ENCODE data around the gene SCFD2. TPM values are rescaled to one million over a fixed set of nuclear protein-coding genes. Genes with fewer than 3 reads are reported as not detected.
"Not testable (repeated sequence)": the region's sequence is repeated elsewhere in the genome, so short reads cannot be mapped to it uniquely, and the experiment has no call there.

Gene SCFD2
- total and polyA plus RNA-seq, 7 experiments from 2014 or later: 13.4 to 32.8 (median 20.8) TPM

- H3K4me3 ChIP-seq (ENCODE audit: low read length); intact Hi-C loops (cut with micrococcal nuclease); H3K4me1 ChIP-seq (ENCODE audit: control insufficient read depth in 2 of 2, insufficient read depth in 2 of 2, low read length in 2 of 2); DNase-seq; H3K9me3 ChIP-seq (ENCODE audit: control insufficient read depth in 2 of 3, low read length in 3 of 3); H3K4me3 Mint-ChIP-seq; POLR2A ChIA-PET; H3K36me3 ChIP-seq (ENCODE audit: control insufficient read depth in 2 of 3, insufficient read depth in 3 of 3, low read length in 3 of 3); ATAC-seq; H3K27me3 Mint-ChIP-seq; H3K27me3 ChIP-seq (ENCODE audit: control insufficient read depth in 2 of 2, insufficient read depth in 2 of 2, low read length in 2 of 2); H3K27ac Mint-ChIP-seq; CTCF ChIA-PET; H3K27ac ChIP-seq (ENCODE audit: low read depth, low read length): not testable (repeated sequence)
- H3K4me1 Mint-ChIP-seq: peaks cover 0 to 15% (median 5%) of the 10 kb centered on the region in 7 donors
- H3K36me3 Mint-ChIP-seq: peaks cover 3 to 48% (median 31%) of the 10 kb centered on the region in 5 donors
- H3K9me3 Mint-ChIP-seq: peaks cover 0 to 17% (median 4%) of the 10 kb centered on the region in 11 donors
Measured at GRCh38 chr4:53237811-53238210, 128.1 kb downstream of the SCFD2 start.

DNA sequence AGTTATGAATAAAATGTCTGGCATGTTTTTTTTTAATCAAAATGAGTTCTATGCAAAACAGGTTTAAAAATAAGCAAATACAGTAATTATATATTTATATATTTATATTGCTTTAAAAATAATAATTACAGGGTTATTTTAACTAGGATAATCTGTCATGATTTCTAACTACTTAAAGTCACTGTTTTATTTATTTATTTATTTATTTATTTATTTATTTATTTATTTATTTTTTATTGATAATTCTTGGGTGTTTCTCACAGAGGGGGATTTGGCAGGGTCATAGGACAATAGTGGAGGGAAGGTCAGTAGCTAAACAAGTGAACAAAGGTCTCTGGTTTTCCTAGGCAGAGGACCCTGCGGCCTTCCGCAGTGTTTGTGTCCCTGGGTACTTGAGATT, 129.2 kb downstream of the SCFD2 start:
- intact Hi-C loops (cut with micrococcal nuclease); H3K9me3 ChIP-seq (ENCODE audit: control insufficient read depth in 2 of 3, low read length in 3 of 3); H3K27ac ChIP-seq (ENCODE audit: low read depth, low read length); H3K4me3 Mint-ChIP-seq; DNase-seq; H3K4me1 ChIP-seq (ENCODE audit: control insufficient read depth in 2 of 2, insufficient read depth in 2 of 2, low read length in 2 of 2); CTCF ChIA-PET; ATAC-seq; POLR2A ChIA-PET; H3K36me3 ChIP-seq (ENCODE audit: control insufficient read depth in 2 of 3, insufficient read depth in 3 of 3, low read length in 3 of 3); H3K4me3 ChIP-seq (ENCODE audit: low read length); H3K27ac Mint-ChIP-seq; H3K27me3 ChIP-seq (ENCODE audit: control insufficient read depth in 2 of 2, insufficient read depth in 2 of 2, low read length in 2 of 2); H3K27me3 Mint-ChIP-seq; H3K4me1 Mint-ChIP-seq: not testable (repeated sequence)
- H3K9me3 Mint-ChIP-seq: peaks cover 0 to 13% (median 3%) of the 10 kb centered on the region in 11 donors
- H3K36me3 Mint-ChIP-seq: peaks cover 5 to 47% (median 33%) of the 10 kb centered on the region in 5 donors

GRCh38 chr4:53235547-53235946, 130.3 kb downstream of the SCFD2 start:
- peaks cover 2 to 45% (median 29%) of the 10 kb centered on the region in 5 donors for H3K36me3 Mint-ChIP-seq
- Histone ChIP-seq H3K4me1 (ENCODE audit: control insufficient read depth in 2 of 2, insufficient read depth in 2 of 2, low read length in 2 of 2) (no peaks in the 10 kb centered on the region), H3K27me3 (ENCODE audit: control insufficient read depth in 2 of 2, insufficient read depth in 2 of 2, low read length in 2 of 2) (no peaks in the 10 kb centered on the region), H3K27ac (ENCODE audit: low read depth, low read length) (no peak overlapping the region), H3K9me3 (ENCODE audit: control insufficient read depth in 2 of 3, low read length in 3 of 3) (no peaks in the 10 kb centered on the region), H3K4me3 (ENCODE audit: low read length) (no peak overlapping the region), H3K36me3 (ENCODE audit: control insufficient read depth in 2 of 3, insufficient read depth in 3 of 3, low read length in 3 of 3) (no peaks in the 10 kb centered on the region)
- no peak overlapping the region for H3K4me3 Mint-ChIP-seq
- ChIA-PET CTCF (no interaction called here), POLR2A (no interaction called here)
- no peak for DNase-seq
- H3K27me3 Mint-ChIP-seq: no peaks in the 10 kb centered on the region
- intact Hi-C loops (cut with micrococcal nuclease): no loop called here
- no peak for ATAC-seq
- peaks cover 0 to 11% (median 2%) of the 10 kb centered on the region in 11 donors for H3K9me3 Mint-ChIP-seq
- H3K4me1 Mint-ChIP-seq: peaks cover 0 to 9% (median 2%) of the 10 kb centered on the region in 7 donors
- no peak overlapping the region for H3K27ac Mint-ChIP-seq

GRCh38 chr4:53234669-53235068, 131.2 kb downstream of the SCFD2 start:
- ChIA-PET POLR2A (no interaction called here), CTCF (no interaction called here)
- peaks cover 0 to 9% (median 2%) of the 10 kb centered on the region in 7 donors for H3K4me1 Mint-ChIP-seq
- no peaks in the 10 kb centered on the region for H3K27me3 ChIP-seq (ENCODE audit: control insufficient read depth in 2 of 2, insufficient read depth in 2 of 2, low read length in 2 of 2)
- H3K27me3 Mint-ChIP-seq: no peaks in the 10 kb centered on the region
- H3K9me3 ChIP-seq (ENCODE audit: control insufficient read depth in 2 of 3, low read length in 3 of 3): no peaks in the 10 kb centered on the region
- no peak overlapping the region for H3K4me3 Mint-ChIP-seq
- H3K27ac Mint-ChIP-seq: no peak overlapping the region
- no peak overlapping the region for H3K27ac ChIP-seq (ENCODE audit: low read depth, low read length)
- no peaks in the 10 kb centered on the region for H3K4me1 ChIP-seq (ENCODE audit: control insufficient read depth in 2 of 2, insufficient read depth in 2 of 2, low read length in 2 of 2)
- peaks cover 0 to 7% (median 1%) of the 10 kb centered on the region in 11 donors for H3K9me3 Mint-ChIP-seq
- H3K4me3 ChIP-seq (ENCODE audit: low read length): no peak overlapping the region
- no peaks in the 10 kb centered on the region for H3K36me3 ChIP-seq (ENCODE audit: control insufficient read depth in 2 of 3, insufficient read depth in 3 of 3, low read length in 3 of 3)
- peaks cover 0 to 36% (median 20%) of the 10 kb centered on the region in 5 donors for H3K36me3 Mint-ChIP-seq
- no peak for ATAC-seq
- no peak for DNase-seq
- intact Hi-C loops (cut with micrococcal nuclease): no loop called here

- ATAC-seq (no peak), DNase-seq (no peak)
- peaks cover 0 to 9% (median 2%) of the 10 kb centered on the region in 7 donors for H3K4me1 Mint-ChIP-seq
- no peaks in the 10 kb centered on the region for H3K4me1 ChIP-seq (ENCODE audit: control insufficient read depth in 2 of 2, insufficient read depth in 2 of 2, low read length in 2 of 2)
- no peaks in the 10 kb centered on the region for H3K27me3 Mint-ChIP-seq
- peaks cover 0 to 34% (median 18%) of the 10 kb centered on the region in 5 donors for H3K36me3 Mint-ChIP-seq
- no peak overlapping the region for H3K4me3 ChIP-seq (ENCODE audit: low read length)
- no peaks in the 10 kb centered on the region for H3K9me3 ChIP-seq (ENCODE audit: control insufficient read depth in 2 of 3, low read length in 3 of 3)
- CTCF ChIA-PET: no interaction called here
- no peaks in the 10 kb centered on the region for H3K27me3 ChIP-seq (ENCODE audit: control insufficient read depth in 2 of 2, insufficient read depth in 2 of 2, low read length in 2 of 2)
- H3K27ac Mint-ChIP-seq: no peak overlapping the region
- intact Hi-C loops (cut with micrococcal nuclease): no loop called here
- H3K27ac ChIP-seq (ENCODE audit: low read depth, low read length): no peak overlapping the region
- H3K4me3 Mint-ChIP-seq: no peak overlapping the region
- peaks cover 0 to 3% (median 0%) of the 10 kb centered on the region in 11 donors for H3K9me3 Mint-ChIP-seq
- POLR2A ChIA-PET: no interaction called here
- H3K36me3 ChIP-seq (ENCODE audit: control insufficient read depth in 2 of 3, insufficient read depth in 3 of 3, low read length in 3 of 3): no peaks in the 10 kb centered on the region
Measured at GRCh38 chr4:53234111-53234510, 131.8 kb downstream of the SCFD2 start.

DNA sequence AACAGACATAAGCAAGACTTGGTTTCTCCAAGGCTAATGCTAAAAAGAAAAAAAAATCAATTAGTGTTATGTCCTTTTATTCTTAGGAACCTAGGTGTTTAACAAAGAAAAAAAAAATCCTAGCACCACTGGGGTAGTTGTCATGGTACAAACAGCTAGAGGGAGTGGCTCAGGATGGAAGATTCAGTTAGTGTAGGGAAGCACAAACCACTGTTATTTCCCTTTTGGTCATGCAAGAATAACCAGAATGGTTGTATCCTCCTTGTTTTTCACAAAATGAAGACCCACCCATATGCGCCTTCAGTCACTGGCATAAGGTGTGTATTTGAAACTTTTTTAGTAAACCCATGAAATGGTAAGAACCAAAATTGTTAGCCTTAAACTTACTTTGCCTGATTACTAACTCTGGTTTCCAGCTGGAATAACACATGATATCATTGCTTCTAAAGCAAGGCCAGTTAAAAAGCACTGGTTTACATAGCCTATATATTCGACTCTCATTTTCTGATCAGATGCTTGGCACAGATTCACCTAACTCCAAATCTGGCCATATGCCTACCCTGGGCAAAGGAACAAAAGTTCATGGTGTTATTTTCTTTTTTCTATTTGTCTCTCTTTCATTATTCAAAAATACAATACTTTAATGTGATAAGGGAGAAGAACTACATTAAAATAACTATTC, 132.6 kb downstream of the SCFD2 start:
- H3K36me3 Mint-ChIP-seq: peaks cover 0 to 36% (median 18%) of the 10 kb centered on the region in 5 donors
- H3K4me1 Mint-ChIP-seq: peaks cover 0 to 9% (median 2%) of the 10 kb centered on the region in 7 donors
- no peaks in the 10 kb centered on the region for H3K9me3 ChIP-seq (ENCODE audit: control insufficient read depth in 2 of 3, low read length in 3 of 3)
- H3K9me3 Mint-ChIP-seq: peaks cover 0 to 3% (median 0%) of the 10 kb centered on the region in 11 donors
- intact Hi-C loops (cut with micrococcal nuclease): no loop called here
- H3K36me3 ChIP-seq (ENCODE audit: control insufficient read depth in 2 of 3, insufficient read depth in 3 of 3, low read length in 3 of 3): no peaks in the 10 kb centered on the region
- no peaks in the 10 kb centered on the region for H3K4me1 ChIP-seq (ENCODE audit: control insufficient read depth in 2 of 2, insufficient read depth in 2 of 2, low read length in 2 of 2)
- H3K4me3 ChIP-seq (ENCODE audit: low read length): no peak overlapping the region
- H3K27ac ChIP-seq (ENCODE audit: low read depth, low read length): no peak overlapping the region
- POLR2A ChIA-PET: no interaction called here
- CTCF ChIA-PET: no interaction called here
- no peak overlapping the region for H3K27ac Mint-ChIP-seq
- H3K4me3 Mint-ChIP-seq: no peak overlapping the region
- DNase-seq: no peak
- H3K27me3 Mint-ChIP-seq: no peaks in the 10 kb centered on the region
- no peak for ATAC-seq
- no peaks in the 10 kb centered on the region for H3K27me3 ChIP-seq (ENCODE audit: control insufficient read depth in 2 of 2, insufficient read depth in 2 of 2, low read length in 2 of 2)

DNA sequence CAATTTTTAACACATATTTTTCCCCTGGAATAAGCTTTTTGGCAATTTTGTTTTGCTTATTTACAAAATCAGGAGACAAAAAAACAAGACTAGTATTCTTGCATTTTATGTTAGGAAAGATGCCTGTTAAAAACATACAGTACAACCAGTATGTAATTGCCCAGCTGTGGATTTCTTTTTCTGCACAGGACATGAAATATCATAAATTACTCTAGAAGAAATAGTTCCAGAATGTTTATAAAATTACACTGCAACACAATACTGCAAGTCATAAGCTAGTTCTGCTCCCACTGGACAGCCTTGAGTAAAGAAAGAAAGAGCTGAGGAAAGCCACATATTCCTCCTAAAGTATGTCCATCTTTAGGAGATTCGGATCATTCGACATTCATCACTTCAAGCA, 133.5 kb downstream of the SCFD2 start:
- ChIA-PET POLR2A (no interaction called here), CTCF (no interaction called here)
- Mint-ChIP-seq H3K4me3 (no peak overlapping the region), H3K4me1 (peaks cover 0 to 9% (median 2%) of the 10 kb centered on the region in 7 donors), H3K27me3 (no peaks in the 10 kb centered on the region), H3K27ac (no peak overlapping the region), H3K36me3 (peaks cover 0 to 41% (median 24%) of the 10 kb centered on the region in 5 donors), H3K9me3 (peaks cover 0 to 4% (median 0%) of the 10 kb centered on the region in 11 donors)
- Histone ChIP-seq H3K27ac (ENCODE audit: low read depth, low read length) (no peak overlapping the region), H3K36me3 (ENCODE audit: control insufficient read depth in 2 of 3, insufficient read depth in 3 of 3, low read length in 3 of 3) (no peaks in the 10 kb centered on the region), H3K4me1 (ENCODE audit: control insufficient read depth in 2 of 2, insufficient read depth in 2 of 2, low read length in 2 of 2) (no peaks in the 10 kb centered on the region), H3K27me3 (ENCODE audit: control insufficient read depth in 2 of 2, insufficient read depth in 2 of 2, low read length in 2 of 2) (no peaks in the 10 kb centered on the region), H3K9me3 (ENCODE audit: control insufficient read depth in 2 of 3, low read length in 3 of 3) (no peaks in the 10 kb centered on the region), H3K4me3 (ENCODE audit: low read length) (no peak overlapping the region)
- DNase-seq (no peak), ATAC-seq (no peak)
- intact Hi-C loops (cut with micrococcal nuclease): no loop called here

Measured in naive thymus-derived CD4-positive, alpha-beta T cell (primary cell).